ENCODE measurements around the gene LAPTM4A.
"Not testable (repeated sequence)": the region's sequence is repeated elsewhere in the genome, so short reads cannot be mapped to it uniquely, and the experiment has no call there.

Gene LAPTM4A

GRCh38 chr2:20091305-20091991 is 40.0 kb upstream of the LAPTM4A start:
- CTCF ChIA-PET: interaction anchor here (1.4 to 11.2 kb wide), 13 partner anchors 13 to 136 kb away, joined by 3 to 349 read pairs (median 6); partner anchors contain the start of genes LAPTM4A and MATN3
- peak; percentile 85 for DNase-seq (ENCODE audit: low read depth, low spot score)
- no peak overlapping the region; the same call in 1 of the 2 replicates for H3K4me3 ChIP-seq (ENCODE audit: low read depth, low read length)
- no peak for TF ChIP-seq CTCF (IDR thresholded peaks at IDR 0.05; ENCODE audit: insufficient read depth, low read length, missing control alignments)
- POLR2A ChIA-PET: interaction anchor here (0.9 to 1.5 kb wide), 3 partner anchors 20 to 40 kb away, joined by 4 to 8 read pairs (median 6); partner anchors contain the start of gene LAPTM4A

- ChIA-PET CTCF (interaction anchor here (1.0 to 11.2 kb wide), 7 partner anchors 11 to 135 kb away, joined by 3 to 349 read pairs (median 4); partner anchors contain the start of genes LAPTM4A and MATN3), POLR2A (no interaction called here)
- no peak overlapping the region for H3K4me3 ChIP-seq (ENCODE audit: low read depth, low read length)
- no peak for DNase-seq (ENCODE audit: low read depth, low spot score)
- no peak for TF ChIP-seq CTCF (IDR thresholded peaks at IDR 0.05; ENCODE audit: insufficient read depth, low read length, missing control alignments)
Observed at GRCh38 chr2:20089715-20090464, 38.5 kb upstream of the LAPTM4A start.

GRCh38 chr2:20085909-20086308 is 34.5 kb upstream of the LAPTM4A start:
- DNase-seq (ENCODE audit: low read depth, low spot score); POLR2A ChIA-PET; H3K4me3 ChIP-seq (ENCODE audit: low read depth, low read length): not testable (repeated sequence)
- CTCF ChIA-PET: interaction anchor here (1.2 to 11.2 kb wide), 2 partner anchors 9 to 71 kb away, joined by 3 to 349 read pairs; partner anchors contain the start of gene MATN3

GRCh38 chr2:20082812-20083211 is 31.4 kb upstream of the LAPTM4A start:
- CTCF ChIA-PET: interaction anchor here (1.1 to 1.3 kb wide), 2 partner anchors 12 to 67 kb away, joined by 4 read pairs; no protein-coding TSS in a partner anchor
- H3K4me3 ChIP-seq (ENCODE audit: low read depth, low read length); POLR2A ChIA-PET; DNase-seq (ENCODE audit: low read depth, low spot score): not testable (repeated sequence)

- no peak overlapping the region for H3K4me3 ChIP-seq (ENCODE audit: low read depth, low read length)
- ChIA-PET POLR2A (no interaction called here), CTCF (interaction anchor here (1.1 to 1.3 kb wide), 2 partner anchors 13 to 66 kb away, joined by 4 read pairs; no protein-coding TSS in a partner anchor)
- DNase-seq (ENCODE audit: low read depth, low spot score): no peak
- TF ChIP-seq CTCF (IDR thresholded peaks at IDR 0.05; ENCODE audit: insufficient read depth, low read length, missing control alignments): no peak
Observed at GRCh38 chr2:20081841-20082240, 30.4 kb upstream of the LAPTM4A start.

GRCh38 chr2:20080839-20081415 is 29.5 kb upstream of the LAPTM4A start:
- H3K4me3 ChIP-seq (ENCODE audit: low read depth, low read length): no peak overlapping the region
- no peak for DNase-seq (ENCODE audit: low read depth, low spot score)
- ChIA-PET POLR2A (no interaction called here), CTCF (interaction anchor here (0.7 kb wide), 1 partner anchor 65 kb away, joined by 3 read pairs; no protein-coding TSS in a partner anchor)
- no peak for TF ChIP-seq CTCF (IDR thresholded peaks at IDR 0.05; ENCODE audit: insufficient read depth, low read length, missing control alignments)

GRCh38 chr2:20080428-20080827 is 29.0 kb upstream of the LAPTM4A start:
- ChIA-PET POLR2A (no interaction called here), CTCF (interaction anchor here (0.7 kb wide), 1 partner anchor 65 kb away, joined by 3 read pairs; no protein-coding TSS in a partner anchor)
- H3K4me3 ChIP-seq (ENCODE audit: low read depth, low read length): no peak overlapping the region
- no peak for TF ChIP-seq CTCF (IDR thresholded peaks at IDR 0.05; ENCODE audit: insufficient read depth, low read length, missing control alignments)
- DNase-seq (ENCODE audit: low read depth, low spot score): no peak

All from AG04449 (cell line).